ENCODE measurements around the gene LSS.
"Not testable (repeated sequence)": the region's sequence is repeated elsewhere in the genome, so short reads cannot be mapped to it uniquely, and the experiment has no call there.

Gene LSS

GRCh38 chr21:46245213-46245915, 16.8 kb upstream of the LSS start:
- no peak for DNase-seq (ENCODE audit: low spot score)

GRCh38 chr21:46244602-46245001, 16.0 kb upstream of the LSS start:
- no peak for DNase-seq (ENCODE audit: low spot score)

- DNase-seq (ENCODE audit: low spot score) = no peak
Observed at GRCh38 chr21:46243960-46244361, 15.4 kb upstream of the LSS start.

- DNase-seq (ENCODE audit: low spot score) = no peak
Observed at GRCh38 chr21:46243325-46243724, 14.8 kb upstream of the LSS start.

- DNase-seq (ENCODE audit: low spot score) = not testable (repeated sequence)
Observed at GRCh38 chr21:46241577-46241976, 13.0 kb upstream of the LSS start.

- DNase-seq (ENCODE audit: low spot score) = no peak
Observed at GRCh38 chr21:46239817-46240325, 11.3 kb upstream of the LSS start.

- DNase-seq (ENCODE audit: low spot score) = no peak
Observed at GRCh38 chr21:46237474-46237873, 8.9 kb upstream of the LSS start.

- no peak for DNase-seq (ENCODE audit: low spot score)
Observed at GRCh38 chr21:46234436-46234950, 5.9 kb upstream of the LSS start.

- DNase-seq (ENCODE audit: low spot score) = no peak
Observed at GRCh38 chr21:46229923-46230260, 1.3 kb upstream of the LSS start.

GRCh38 chr21:46229133-46229922, 754 bp upstream of the LSS start:
- DNase-seq (ENCODE audit: low spot score) = no peak

- peak; percentile 44 for DNase-seq (ENCODE audit: low spot score)
Observed at GRCh38 chr21:46227811-46228344, 696 bp downstream of the LSS start.

- peak; percentile 68 for DNase-seq (ENCODE audit: low spot score)
Observed at GRCh38 chr21:46226920-46227599, 1.5 kb downstream of the LSS start.

- DNase-seq (ENCODE audit: low spot score) = no peak
Observed at GRCh38 chr21:46226146-46226545, 2.4 kb downstream of the LSS start.

GRCh38 chr21:46223661-46224060, 4.9 kb downstream of the LSS start:
- not testable (repeated sequence) for DNase-seq (ENCODE audit: low spot score)

GRCh38 chr21:46223217-46223616, 5.4 kb downstream of the LSS start:
- no peak for DNase-seq (ENCODE audit: low spot score)

- DNase-seq (ENCODE audit: low spot score) = no peak
Observed at GRCh38 chr21:46222436-46223116, 6.0 kb downstream of the LSS start.

- no peak for DNase-seq (ENCODE audit: low spot score)
Observed at GRCh38 chr21:46221664-46222435, 6.7 kb downstream of the LSS start.

- DNase-seq (ENCODE audit: low spot score) = no peak
Observed at GRCh38 chr21:46220847-46221246, 7.7 kb downstream of the LSS start.

- no peak for DNase-seq (ENCODE audit: low spot score)
Observed at GRCh38 chr21:46220275-46220810, 8.2 kb downstream of the LSS start.

GRCh38 chr21:46219591-46220239, 8.9 kb downstream of the LSS start:
- DNase-seq (ENCODE audit: low spot score) = no peak
